Stomach (tissue), 4 donors: ENCODE data around the gene ABCB10.

Experiments
- EP300 ChIP-seq: sonication (generic); formaldehyde crosslinking; IDR thresholded peaks from one replicate; pipeline ENCODE4 v1.6.1; 2017; ENCODE audit warnings: antibody characterized with exemption
- POLR2AphosphoS5 ChIP-seq, 3 donors: sonication (generic); formaldehyde crosslinking; IDR thresholded peaks; one replicate each; pipeline ENCODE4 v1.6.1; 2016; ENCODE audit warnings: antibody characterized with exemption in 3 of 3
- TF ChIP-seq, protein P1 (sequence below), 7 experiments: fragments of 450-650 bp in 4 of 7; fragments of 200-600 bp in 3 of 7; sonication (generic) in 3 of 7; IDR thresholded peaks; one replicate each; pipeline ENCODE4 v1.5.1; 2016 to 2019; ENCODE audit warnings: antibody characterized with exemption in 7 of 7, control low read depth in 2 of 7, mild to moderate bottlenecking in 1 of 7

DNA sequence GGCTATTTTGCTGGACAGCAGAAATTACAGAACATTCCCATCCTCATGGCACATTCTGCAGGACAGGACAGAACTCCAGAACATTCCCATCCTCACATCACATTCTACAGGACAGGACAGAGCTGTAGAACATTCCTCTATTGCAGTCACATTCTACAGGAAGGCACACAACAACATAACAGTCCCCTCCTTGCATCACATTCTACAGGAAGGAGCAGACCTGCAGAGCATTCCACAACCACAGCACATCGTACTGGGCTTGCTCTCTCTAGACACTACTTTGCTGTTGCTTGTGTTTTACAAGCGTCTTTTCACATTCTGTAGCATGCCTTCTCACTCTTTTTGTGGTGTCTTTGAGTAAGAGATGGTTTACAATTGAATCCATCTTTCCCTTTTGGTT lies 26.8 kb upstream of the ABCB10 start:
- TF ChIP-seq, protein P1, sequence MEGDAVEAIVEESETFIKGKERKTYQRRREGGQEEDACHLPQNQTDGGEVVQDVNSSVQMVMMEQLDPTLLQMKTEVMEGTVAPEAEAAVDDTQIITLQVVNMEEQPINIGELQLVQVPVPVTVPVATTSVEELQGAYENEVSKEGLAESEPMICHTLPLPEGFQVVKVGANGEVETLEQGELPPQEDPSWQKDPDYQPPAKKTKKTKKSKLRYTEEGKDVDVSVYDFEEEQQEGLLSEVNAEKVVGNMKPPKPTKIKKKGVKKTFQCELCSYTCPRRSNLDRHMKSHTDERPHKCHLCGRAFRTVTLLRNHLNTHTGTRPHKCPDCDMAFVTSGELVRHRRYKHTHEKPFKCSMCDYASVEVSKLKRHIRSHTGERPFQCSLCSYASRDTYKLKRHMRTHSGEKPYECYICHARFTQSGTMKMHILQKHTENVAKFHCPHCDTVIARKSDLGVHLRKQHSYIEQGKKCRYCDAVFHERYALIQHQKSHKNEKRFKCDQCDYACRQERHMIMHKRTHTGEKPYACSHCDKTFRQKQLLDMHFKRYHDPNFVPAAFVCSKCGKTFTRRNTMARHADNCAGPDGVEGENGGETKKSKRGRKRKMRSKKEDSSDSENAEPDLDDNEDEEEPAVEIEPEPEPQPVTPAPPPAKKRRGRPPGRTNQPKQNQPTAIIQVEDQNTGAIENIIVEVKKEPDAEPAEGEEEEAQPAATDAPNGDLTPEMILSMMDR (IDR thresholded peaks at IDR 0.05) = no peak
- TF ChIP-seq POLR2AphosphoS5 (IDR thresholded peaks at IDR 0.05) = no peak
- no peak for TF ChIP-seq EP300
